ENCODE data around the gene MREG.

The MREG gene

GRCh38 chr2:215920244-215921100 is 92.9 kb downstream of the MREG start:
- peak; percentile 96 for DNase-seq (ENCODE audit: low read depth)
- no peak overlapping the region for H3K4me3 ChIP-seq (ENCODE audit: low read depth, low read length)
- TF ChIP-seq CTCF (conservative IDR thresholded peaks at IDR 0.05; ENCODE audit: low read depth, low read length), result peak; percentile 94

- no peak for TF ChIP-seq CTCF (conservative IDR thresholded peaks at IDR 0.05; ENCODE audit: low read depth, low read length)
- no peak for DNase-seq (ENCODE audit: low read depth)
- no peak overlapping the region for H3K4me3 ChIP-seq (ENCODE audit: low read depth, low read length)
Measured at GRCh38 chr2:215919624-215920243, 93.6 kb downstream of the MREG start.

GRCh38 chr2:215918901-215919599 is 94.3 kb downstream of the MREG start:
- no peak overlapping the region for H3K4me3 ChIP-seq (ENCODE audit: low read depth, low read length)
- no peak for TF ChIP-seq CTCF (conservative IDR thresholded peaks at IDR 0.05; ENCODE audit: low read depth, low read length)
- DNase-seq (ENCODE audit: low read depth), result peak; percentile 37

- TF ChIP-seq CTCF (conservative IDR thresholded peaks at IDR 0.05; ENCODE audit: low read depth, low read length), result no peak
- peak; percentile 72 for DNase-seq (ENCODE audit: low read depth)
- no peak overlapping the region for H3K4me3 ChIP-seq (ENCODE audit: low read depth, low read length)
Measured at GRCh38 chr2:215917953-215918620, 95.3 kb downstream of the MREG start.

- no peak overlapping the region for H3K4me3 ChIP-seq (ENCODE audit: low read depth, low read length)
- no peak for DNase-seq (ENCODE audit: low read depth)
- TF ChIP-seq CTCF (conservative IDR thresholded peaks at IDR 0.05; ENCODE audit: low read depth, low read length), result no peak
Measured at GRCh38 chr2:215915441-215915840, 97.9 kb downstream of the MREG start.

GRCh38 chr2:215914777-215915165 is 98.6 kb downstream of the MREG start:
- H3K4me3 ChIP-seq (ENCODE audit: low read depth, low read length), result no peak overlapping the region
- no peak for TF ChIP-seq CTCF (conservative IDR thresholded peaks at IDR 0.05; ENCODE audit: low read depth, low read length)
- DNase-seq (ENCODE audit: low read depth), result no peak

Data from choroid plexus epithelial cell (primary cell).